SK-N-SH (cell line): Measurements from ENCODE around the gene IRAK3. TPM values are rescaled to one million over a fixed set of nuclear protein-coding genes. Genes with fewer than 3 reads are reported as not detected.

ENCODE experiments used
- CTCF ChIA-PET: fragments of 300-600, 350-600 bp; formaldehyde crosslinking; extraction: SDS; loops from one replicate; lab custom pipeline; 2021; lab: Yijun Ruan, JAX
- POLR2A ChIA-PET: fragments of 350-600 bp; sonication (Branson Sonifier 250); formaldehyde crosslinking; extraction: SDS; loops from one replicate; lab custom pipeline; 2020; ENCODE audit warnings: antibody characterized with exemption, inconsistent platforms; lab: Yijun Ruan, JAX
- DNase-seq: peaks from one replicate; pipeline ENCODE4 v3.0.0; 2012
- H2AFZ ChIP-seq: fragments of 200-600 bp; sonication (generic); 2 replicates; pipeline ENCODE4 v1.8.1; 2016; ENCODE audit warnings: antibody characterized with exemption, mild to moderate bottlenecking, low read depth
- H3F3A ChIP-seq: fragments of 200-600 bp; sonication (generic); replicated peaks from 2 replicates; pipeline ENCODE3; 2016; ENCODE audit warnings: antibody characterized with exemption, mild to moderate bottlenecking; ENCODE audit not compliant: insufficient read depth
- H3K27ac ChIP-seq, 2 experiments: fragments of 200-500 bp in 1 of 2; fragments of 200-600 bp in 1 of 2; sonication (Bioruptor generic) in 1 of 2; sonication (generic), shearing (Covaris generic) in 1 of 2; 2 replicates each; pipeline versions ENCODE4 v1.5.1 to v1.6.1; 2014 to 2016; ENCODE audit warnings: low read depth in 2 of 2, inconsistent platforms in 1 of 2, low read length in 1 of 2, mild to moderate bottlenecking in 1 of 2, mixed read lengths in 1 of 2
- H3K27me3 ChIP-seq: fragments of 200-600 bp; sonication (generic), shearing (Covaris generic); 2 replicates; pipeline ENCODE4 v1.6.1; 2016; ENCODE audit warnings: mixed run types; ENCODE audit not compliant: insufficient read depth
- H3K36me3 ChIP-seq, 2 experiments: fragments of 200-500 bp in 1 of 2; fragments of 200-600 bp in 1 of 2; sonication (Bioruptor generic) in 1 of 2; sonication (generic) in 1 of 2; replicated peaks in 1 of 2; 2 replicates each; pipeline versions ENCODE3 to v1.5.1; 2014 to 2016; ENCODE audit warnings: low read length in 1 of 2, mild to moderate bottlenecking in 1 of 2; ENCODE audit not compliant: insufficient read depth in 2 of 2, control insufficient read depth in 1 of 2
- H3K4me1 ChIP-seq, 2 experiments: fragments of 200-500 bp in 1 of 2; fragments of 200-600 bp in 1 of 2; sonication (Bioruptor generic) in 1 of 2; sonication (generic), shearing (Covaris generic) in 1 of 2; 2 replicates each; pipeline versions ENCODE4 v1.5.1 to v1.6.1; 2014 to 2016; ENCODE audit warnings: low read depth in 1 of 2, low read length in 1 of 2, mixed run types in 1 of 2; ENCODE audit not compliant: insufficient read depth in 2 of 2, control insufficient read depth in 1 of 2
- H3K4me2 ChIP-seq: fragments of 200-600 bp; sonication (generic), shearing (Covaris generic); 2 replicates; pipeline ENCODE4 v1.6.1; 2017; ENCODE audit warnings: mixed run types
- H3K4me3 ChIP-seq, 2 experiments: fragments of 200-500 bp in 1 of 2; fragments of 200-600 bp in 1 of 2; sonication (Bioruptor generic) in 1 of 2; sonication (generic), shearing (Covaris generic) in 1 of 2; 2 replicates each; pipeline versions ENCODE4 v1.5.1 to v1.8.1; 2014 to 2016; ENCODE audit warnings: low read depth in 2 of 2, inconsistent platforms in 1 of 2, low read length in 1 of 2, mild to moderate bottlenecking in 1 of 2, mixed read lengths in 1 of 2, moderate library complexity in 1 of 2
- H3K79me2 ChIP-seq: fragments of 200-600 bp; sonication (generic); 2 replicates; pipeline ENCODE4 v1.8.1; 2017; ENCODE audit warnings: mild to moderate bottlenecking; ENCODE audit not compliant: insufficient read depth
- H3K9ac ChIP-seq: fragments of 200-600 bp; sonication (generic); 2 replicates; pipeline ENCODE4 v1.6.1; 2017; ENCODE audit warnings: mixed run types
- H3K9me2 ChIP-seq: fragments of 200-600 bp; sonication (generic); 2 replicates; pipeline ENCODE4 v1.6.1; 2017; ENCODE audit warnings: mixed run types
- H3K9me3 ChIP-seq: fragments of 200-600 bp; sonication (generic); 2 replicates; pipeline ENCODE4 v1.6.1; 2017; ENCODE audit warnings: mixed run types, mild to moderate bottlenecking, moderate library complexity
- H4K20me1 ChIP-seq: fragments of 200-600 bp; sonication (generic); 2 replicates; pipeline ENCODE4 v1.6.1; 2017; ENCODE audit warnings: mild to moderate bottlenecking, mixed run types; ENCODE audit not compliant: insufficient read depth
- CTCF ChIP-seq: fragments of 200-600 bp; sonication (generic); IDR thresholded peaks from 2 replicates; pipeline ENCODE4 v1.6.1; 2017; ENCODE audit warnings: antibody characterized with exemption, mild to moderate bottlenecking, moderate library complexity
- GABPA ChIP-seq: IDR thresholded peaks from 2 replicates; pipeline ENCODE4 v1.4.0; 2012; ENCODE audit warnings: low read depth, mild to moderate bottlenecking
- GATA2 ChIP-seq: sonication (generic); formaldehyde crosslinking; IDR thresholded peaks from 2 replicates; pipeline ENCODE4 v1.5.0; 2020; ENCODE audit warnings: mild to moderate bottlenecking, missing genetic modification reagents
- PBX3 ChIP-seq: IDR thresholded peaks from 2 replicates; pipeline ENCODE4; 2012
- POLR2AphosphoS5 ChIP-seq: IDR thresholded peaks from 2 replicates; pipeline ENCODE4 v1.6.1; 2012; ENCODE audit warnings: low read depth, low read length
- RAD21 ChIP-seq: IDR thresholded peaks from 2 replicates; pipeline ENCODE4 v1.6.1; 2012; ENCODE audit warnings: mild to moderate bottlenecking, low read length
- RCOR1 ChIP-seq: fragments of 150-350 bp; IDR thresholded peaks from 2 replicates; pipeline ENCODE4 v1.6.1; 2017; ENCODE audit warnings: antibody characterized with exemption, low read length
- RFX5 ChIP-seq: IDR thresholded peaks from 2 replicates; pipeline ENCODE4 v1.6.1; 2012; ENCODE audit warnings: mild to moderate bottlenecking, improper control_type of control experiment, low read length
- RXRA ChIP-seq: IDR thresholded peaks from 2 replicates; pipeline ENCODE4 v1.4.0; 2012; ENCODE audit warnings: low read depth, mild to moderate bottlenecking, borderline replicate concordance
- TAF1 ChIP-seq: IDR thresholded peaks from 2 replicates; pipeline ENCODE4 v1.6.1; 2012; ENCODE audit warnings: low read depth, mild to moderate bottlenecking, low read length, moderate library complexity, borderline replicate concordance
- TCF12 ChIP-seq: IDR thresholded peaks from 2 replicates; pipeline ENCODE4 v1.4.0; 2012
- USF2 ChIP-seq: fragments of 150-350 bp; IDR thresholded peaks from 2 replicates; pipeline ENCODE4 v1.6.1; 2017; ENCODE audit warnings: antibody characterized with exemption, low read length, low read depth, borderline replicate concordance
- WGBS: methylation state at CpG from one replicate; pipeline ENCODE4 v1.1.6; 2017; ENCODE audit warnings: low lambda C conversion rate; 5-methylcytosine and 5-hydroxymethylcytosine counted together
- polyA plus RNA-seq, 3 experiments: library from polyadenylated mRNA; depleted of rRNA; stranded (reverse); fragments of >200 nt; gene quantifications; 2 replicates each; pipeline ENCODE4 v1.2.3, GENCODE V29; 2012

IRAK3 gene
- polyA plus RNA-seq, 1 of the 3 experiments (the other 2 are of a cell fraction) = not detected

GRCh38 chr12:66191547-66192126, 2.6 kb downstream of the IRAK3 start:
- Histone ChIP-seq H3K4me2 (no peak overlapping the region), H3K27me3 (peaks cover 66% of the 10 kb centered on the region), H3F3A (no peaks in the 10 kb centered on the region), H3K36me3 (no peaks in the 10 kb centered on the region), H4K20me1 (no peaks in the 10 kb centered on the region), H3K9me3 (no peaks in the 10 kb centered on the region), H3K4me1 (peaks cover 0 to 4% of the 10 kb centered on the region in 2 experiments; a peak in 1 of 4 replicates), H3K79me2 (no peaks in the 10 kb centered on the region), H3K9me2 (no peaks in the 10 kb centered on the region), H3K4me3 (no peak overlapping the region), H3K27ac (no peak overlapping the region), H3K9ac (no peak overlapping the region), H2AFZ (no peak overlapping the region)
- TF ChIP-seq USF2 (no peak), RAD21 (no peak), TCF12 (no peak), GABPA (no peak), PBX3 (no peak)
- POLR2A ChIA-PET = no interaction called here
- CTCF ChIA-PET = interaction anchor here (1.7 kb wide), 1 partner anchor 22 kb away, joined by 7 read pairs; the partner anchor contains the start of gene TMBIM4
- WGBS = 46% methylated on average over 7 of the region's 7 CpGs
- DNase-seq = no peak

- POLR2A ChIA-PET = no interaction called here
- WGBS = 59% methylated on average over 2 of the region's 2 CpGs
- Histone ChIP-seq H4K20me1 (no peaks in the 10 kb centered on the region), H3K36me3 (no peaks in the 10 kb centered on the region), H3K79me2 (no peaks in the 10 kb centered on the region), H3K9ac (no peak overlapping the region), H3K4me1 (peaks cover 0 to under 1% of the 10 kb centered on the region in 2 experiments; a peak in 1 of 4 replicates), H2AFZ (no peak overlapping the region), H3K27me3 (peaks cover 43% of the 10 kb centered on the region), H3K9me2 (no peaks in the 10 kb centered on the region), H3F3A (no peaks in the 10 kb centered on the region), H3K4me2 (no peak overlapping the region), H3K9me3 (no peaks in the 10 kb centered on the region), H3K4me3 (no peak overlapping the region), H3K27ac (no peak overlapping the region)
- no peak for TF ChIP-seq RCOR1
- TF ChIP-seq GATA2 (CRISPR knock-in tag) = no peak
- no peak for TF ChIP-seq PBX3
- no peak for TF ChIP-seq TAF1
- TF ChIP-seq RFX5 = no peak
- no peak for TF ChIP-seq POLR2AphosphoS5
- no peak for TF ChIP-seq CTCF
- TF ChIP-seq RXRA = no peak
- CTCF ChIA-PET = no interaction called here
- no peak for DNase-seq
These were observed 5.1 kb downstream of the IRAK3 start for GRCh38 chr12:66194122-66194521.
